Endodermal cell (in vitro differentiated cells): ENCODE measurements around the gene DRGX. TPM values are rescaled to one million over a fixed set of nuclear protein-coding genes. Genes with fewer than 3 reads are reported as not detected.

Experiments used
- DNase-seq: peaks from one replicate; pipeline ENCODE4 v3.0.0-alpha.2; 2017
- H3K27ac ChIP-seq: 2 replicates; pipeline ENCODE4 v1.5.1; 2013; ENCODE audit warnings: mild to moderate bottlenecking, low read depth, low read length, moderate library complexity
- H3K27me3 ChIP-seq: 2 replicates; pipeline ENCODE4 v1.6.1; 2013; ENCODE audit warnings: mild to moderate bottlenecking, low read length, moderate library complexity; ENCODE audit not compliant: insufficient read depth, control insufficient read depth, poor library complexity, severe bottlenecking
- H3K36me3 ChIP-seq: 2 replicates; pipeline ENCODE4 v1.7.0; 2013; ENCODE audit warnings: mild to moderate bottlenecking, low read length, moderate library complexity; ENCODE audit not compliant: control insufficient read depth, insufficient read depth
- H3K4me1 ChIP-seq: one replicate; pipeline ENCODE4 v1.7.0; 2013; ENCODE audit warnings: low read length; ENCODE audit not compliant: control insufficient read depth, insufficient read depth
- H3K4me3 ChIP-seq: 2 replicates; pipeline ENCODE4 v1.5.1; 2013; ENCODE audit warnings: mild to moderate bottlenecking, low read length, moderate library complexity
- H3K9ac ChIP-seq: 2 replicates; pipeline ENCODE4 v1.6.1; 2013; ENCODE audit warnings: mild to moderate bottlenecking, low read length, moderate library complexity; ENCODE audit not compliant: poor library complexity, severe bottlenecking; ENCODE audit errors: extremely low read depth
- H3K9me3 ChIP-seq: 2 replicates; pipeline ENCODE4 v1.6.1; 2013; ENCODE audit warnings: mild to moderate bottlenecking, low read length, moderate library complexity; ENCODE audit not compliant: control insufficient read depth
- H3K27ac Mint-ChIP-seq: 2 replicates; pipeline ENCODE4 v1.8.0; 2020; ENCODE audit warnings: mixed read lengths
- H3K27me3 Mint-ChIP-seq: 2 replicates; pipeline ENCODE4 v1.8.0; 2021; ENCODE audit warnings: mild to moderate bottlenecking, mixed read lengths; ENCODE audit not compliant: insufficient read depth
- H3K36me3 Mint-ChIP-seq: 2 replicates; pipeline ENCODE4 v1.8.0; 2020; ENCODE audit warnings: low read depth, mixed read lengths
- H3K4me1 Mint-ChIP-seq: 2 replicates; pipeline ENCODE4 v1.8.0; 2020; ENCODE audit warnings: mixed read lengths
- H3K4me3 Mint-ChIP-seq: 2 replicates; pipeline ENCODE4 v1.8.0; 2020; ENCODE audit warnings: mild to moderate bottlenecking, moderate library complexity, mixed read lengths
- H3K9me3 Mint-ChIP-seq: 2 replicates; pipeline ENCODE4 v1.8.0; 2020; ENCODE audit warnings: mild to moderate bottlenecking, mixed read lengths
- WGBS, 2 experiments: methylation state at CpG; one replicate each; pipeline versions ENCODE4 v1.1.5 to v1.1.7; 2013; ENCODE audit warnings: missing lambda C conversion rate in 2 of 2, mixed read lengths in 1 of 2; ENCODE audit not compliant: insufficient coverage in 1 of 2, insufficient read length in 1 of 2; 5-methylcytosine and 5-hydroxymethylcytosine counted together
- total RNA-seq, 2 donors: library from RNA; stranded (reverse); fragmentation: NEBNext Ultra II Directional in 1 of 2; extraction: Animal tissue kit (Norgen Biotek cat#: 25700) in 1 of 2; gene quantifications; 2 replicates in 1 of 2; 3 replicates in 1 of 2; pipeline ENCODE4 v1.2.1, GENCODE V29; 2021
- TF ChIP-seq, protein P1 (sequence below): fragments of 200-600 bp; sonication (generic); conservative IDR thresholded peaks from 2 replicates; pipeline ENCODE4 v1.5.0; 2021; ENCODE audit warnings: antibody characterized with exemption, mild to moderate bottlenecking

Gene DRGX
- total RNA-seq, 2 donors from 2014 or later: not detected

GRCh38 chr10:49431426-49431825 is 35.5 kb upstream of the DRGX start:
- Mint-ChIP-seq H3K4me3 (no peak overlapping the region), H3K4me1 (no peaks in the 10 kb centered on the region), H3K27me3 (peaks cover 2% of the 10 kb centered on the region), H3K27ac (no peak overlapping the region), H3K9me3 (peaks cover 16% of the 10 kb centered on the region), H3K36me3 (no peaks in the 10 kb centered on the region)
- Histone ChIP-seq H3K9ac (no peak overlapping the region), H3K4me3 (no peak overlapping the region), H3K4me1 (no peaks in the 10 kb centered on the region), H3K27ac (no peak overlapping the region), H3K36me3 (no peaks in the 10 kb centered on the region), H3K27me3 (no peaks in the 10 kb centered on the region), H3K9me3 (no peaks in the 10 kb centered on the region)
- TF ChIP-seq, protein P1, sequence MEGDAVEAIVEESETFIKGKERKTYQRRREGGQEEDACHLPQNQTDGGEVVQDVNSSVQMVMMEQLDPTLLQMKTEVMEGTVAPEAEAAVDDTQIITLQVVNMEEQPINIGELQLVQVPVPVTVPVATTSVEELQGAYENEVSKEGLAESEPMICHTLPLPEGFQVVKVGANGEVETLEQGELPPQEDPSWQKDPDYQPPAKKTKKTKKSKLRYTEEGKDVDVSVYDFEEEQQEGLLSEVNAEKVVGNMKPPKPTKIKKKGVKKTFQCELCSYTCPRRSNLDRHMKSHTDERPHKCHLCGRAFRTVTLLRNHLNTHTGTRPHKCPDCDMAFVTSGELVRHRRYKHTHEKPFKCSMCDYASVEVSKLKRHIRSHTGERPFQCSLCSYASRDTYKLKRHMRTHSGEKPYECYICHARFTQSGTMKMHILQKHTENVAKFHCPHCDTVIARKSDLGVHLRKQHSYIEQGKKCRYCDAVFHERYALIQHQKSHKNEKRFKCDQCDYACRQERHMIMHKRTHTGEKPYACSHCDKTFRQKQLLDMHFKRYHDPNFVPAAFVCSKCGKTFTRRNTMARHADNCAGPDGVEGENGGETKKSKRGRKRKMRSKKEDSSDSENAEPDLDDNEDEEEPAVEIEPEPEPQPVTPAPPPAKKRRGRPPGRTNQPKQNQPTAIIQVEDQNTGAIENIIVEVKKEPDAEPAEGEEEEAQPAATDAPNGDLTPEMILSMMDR: no peak
- no peak for DNase-seq
- WGBS, 2 experiments: 86% methylated on average over 2 of the region's 2 CpGs; no CpG with 5 or more reads in 1 of the 2 experiments

GRCh38 chr10:49429458-49429857 is 33.6 kb upstream of the DRGX start:
- Histone ChIP-seq H3K9ac (no peak overlapping the region), H3K9me3 (peaks cover 9% of the 10 kb centered on the region), H3K27ac (no peak overlapping the region), H3K4me1 (no peaks in the 10 kb centered on the region), H3K27me3 (no peaks in the 10 kb centered on the region), H3K36me3 (no peaks in the 10 kb centered on the region), H3K4me3 (no peak overlapping the region)
- Mint-ChIP-seq H3K4me1 (no peaks in the 10 kb centered on the region), H3K9me3 (peaks cover 36% of the 10 kb centered on the region), H3K36me3 (no peaks in the 10 kb centered on the region), H3K27me3 (peaks cover 2% of the 10 kb centered on the region), H3K4me3 (no peak overlapping the region), H3K27ac (no peak overlapping the region)
- WGBS, 2 experiments: 79 to 82% methylated on average over 3 to 5 of the region's 5 CpGs
- no peak for DNase-seq
- TF ChIP-seq, protein P1: no peak

GRCh38 chr10:49426490-49427360 is 30.8 kb upstream of the DRGX start:
- Mint-ChIP-seq H3K36me3 (no peaks in the 10 kb centered on the region), H3K27ac (no peak overlapping the region), H3K27me3 (peaks cover 5% of the 10 kb centered on the region), H3K9me3 (peaks cover 47% of the 10 kb centered on the region), H3K4me3 (no peak overlapping the region), H3K4me1 (no peaks in the 10 kb centered on the region)
- no peaks in the 10 kb centered on the region for H3K36me3 ChIP-seq
- no peaks in the 10 kb centered on the region for H3K4me1 ChIP-seq
- DNase-seq: no peak
- peaks cover 9% of the 10 kb centered on the region for H3K9me3 ChIP-seq
- H3K9ac ChIP-seq: no peak overlapping the region
- no peaks in the 10 kb centered on the region for H3K27me3 ChIP-seq
- H3K27ac ChIP-seq: no peak overlapping the region
- TF ChIP-seq, protein P1: no peak
- WGBS, 2 experiments: 90 to 92% methylated on average over 8 to 9 of the region's 9 CpGs
- no peak overlapping the region for H3K4me3 ChIP-seq
